Kidney capillary endothelial cell (primary cell): Measurements from ENCODE around the gene PRMT5.

Source experiments
- DNase-seq: peaks from one replicate; pipeline ENCODE4 v3.0.0-alpha.2; 2018; ENCODE audit warnings: low spot score

Gene PRMT5

DNA sequence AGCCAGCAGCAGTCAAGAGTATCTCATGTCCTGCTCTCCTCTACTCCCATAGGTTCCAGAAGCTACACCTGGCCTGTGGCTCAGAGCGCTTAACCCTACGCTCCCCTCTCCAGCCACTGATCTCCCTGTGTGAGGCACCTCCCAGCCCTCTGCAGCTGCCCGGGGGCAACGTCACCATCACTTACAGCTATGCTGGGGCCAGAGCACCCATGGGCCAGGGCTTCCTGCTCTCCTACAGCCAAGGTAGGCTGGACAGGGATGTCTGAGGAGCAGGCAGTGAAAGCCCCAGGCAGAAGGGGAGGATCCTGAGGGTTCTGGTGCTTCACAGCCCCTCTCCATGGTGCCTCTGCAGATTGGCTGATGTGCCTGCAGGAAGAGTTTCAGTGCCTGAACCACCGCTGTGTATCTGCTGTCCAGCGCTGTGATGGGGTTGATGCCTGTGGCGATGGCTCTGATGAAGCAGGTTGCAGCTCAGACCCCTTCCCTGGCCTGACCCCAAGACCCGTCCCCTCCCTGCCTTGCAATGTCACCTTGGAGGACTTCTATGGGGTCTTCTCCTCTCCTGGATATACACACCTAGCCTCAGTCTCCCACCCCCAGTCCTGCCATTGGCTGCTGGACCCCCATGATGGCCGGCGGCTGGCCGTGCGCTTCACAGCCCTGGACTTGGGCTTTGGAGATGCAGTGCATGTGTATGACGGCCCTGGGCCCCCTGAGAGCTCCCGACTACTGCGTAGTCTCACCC is 54.0 kb downstream of the PRMT5 start:
- no peak for DNase-seq

DNA sequence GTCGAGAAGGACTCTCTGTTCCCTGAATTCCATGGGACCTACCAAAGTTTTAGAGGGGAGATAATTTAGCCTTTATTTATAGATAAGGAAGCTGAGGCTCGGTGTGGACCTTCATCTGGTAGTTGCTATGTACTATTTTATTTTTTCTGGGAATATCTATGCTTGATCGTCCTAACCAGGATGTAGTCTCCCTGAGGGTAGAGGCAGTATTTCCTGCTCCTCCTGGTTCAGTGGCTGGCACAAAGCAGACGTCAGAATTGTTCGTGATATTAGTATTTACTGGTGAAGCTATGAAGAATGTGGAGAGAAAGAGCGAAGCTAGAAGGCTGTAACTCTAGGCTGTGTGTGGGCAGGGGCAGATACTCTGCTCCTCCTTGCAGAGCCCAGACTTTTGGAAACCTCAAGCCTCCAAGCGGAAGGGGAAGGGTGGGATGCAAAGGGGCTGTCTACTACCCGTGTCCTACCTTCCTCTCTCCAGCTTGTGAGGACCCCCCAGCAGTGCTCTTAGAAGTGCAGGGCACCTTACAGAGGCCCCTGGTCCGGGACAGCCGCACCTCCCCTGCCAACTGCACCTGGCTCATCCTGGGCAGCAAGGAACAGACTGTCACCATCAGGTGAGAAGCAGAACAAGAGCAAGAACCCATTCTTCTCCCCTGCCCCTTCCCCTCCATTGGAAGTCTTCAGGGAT is 56.2 kb downstream of the PRMT5 start:
- DNase-seq = no peak

DNA sequence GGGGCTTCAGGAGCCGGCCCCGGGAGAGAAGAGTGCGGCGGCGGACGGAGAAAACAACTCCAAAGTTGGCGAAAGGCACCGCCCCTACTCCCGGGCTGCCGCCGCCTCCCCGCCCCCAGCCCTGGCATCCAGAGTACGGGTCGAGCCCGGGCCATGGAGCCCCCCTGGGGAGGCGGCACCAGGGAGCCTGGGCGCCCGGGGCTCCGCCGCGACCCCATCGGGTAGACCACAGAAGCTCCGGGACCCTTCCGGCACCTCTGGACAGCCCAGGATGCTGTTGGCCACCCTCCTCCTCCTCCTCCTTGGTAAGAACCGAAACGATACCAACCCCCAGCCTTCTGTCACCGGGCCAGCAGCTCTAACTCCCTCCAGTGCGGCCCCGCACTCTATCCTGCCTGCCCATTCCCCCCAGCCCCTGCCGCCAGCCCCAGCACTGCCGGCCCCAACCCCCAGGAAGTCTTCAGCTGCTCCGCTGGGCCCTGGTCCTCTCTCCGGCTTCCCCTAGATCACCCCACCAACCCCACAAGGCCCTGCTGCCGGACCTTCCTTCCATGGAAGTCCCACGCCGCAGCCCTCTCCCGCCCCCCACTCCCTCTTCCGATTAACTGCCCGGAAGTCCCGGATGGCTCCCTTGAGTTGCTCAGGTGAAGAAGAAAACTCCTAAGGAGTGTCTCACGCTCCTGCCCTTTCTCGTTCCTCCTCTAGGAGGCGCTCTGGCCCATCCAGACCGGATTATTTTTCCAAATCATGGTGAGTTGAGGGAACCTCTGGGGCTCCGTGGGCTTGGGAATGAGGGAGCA is 56.9 kb downstream of the PRMT5 start:
- DNase-seq = peak; percentile 71

DNA sequence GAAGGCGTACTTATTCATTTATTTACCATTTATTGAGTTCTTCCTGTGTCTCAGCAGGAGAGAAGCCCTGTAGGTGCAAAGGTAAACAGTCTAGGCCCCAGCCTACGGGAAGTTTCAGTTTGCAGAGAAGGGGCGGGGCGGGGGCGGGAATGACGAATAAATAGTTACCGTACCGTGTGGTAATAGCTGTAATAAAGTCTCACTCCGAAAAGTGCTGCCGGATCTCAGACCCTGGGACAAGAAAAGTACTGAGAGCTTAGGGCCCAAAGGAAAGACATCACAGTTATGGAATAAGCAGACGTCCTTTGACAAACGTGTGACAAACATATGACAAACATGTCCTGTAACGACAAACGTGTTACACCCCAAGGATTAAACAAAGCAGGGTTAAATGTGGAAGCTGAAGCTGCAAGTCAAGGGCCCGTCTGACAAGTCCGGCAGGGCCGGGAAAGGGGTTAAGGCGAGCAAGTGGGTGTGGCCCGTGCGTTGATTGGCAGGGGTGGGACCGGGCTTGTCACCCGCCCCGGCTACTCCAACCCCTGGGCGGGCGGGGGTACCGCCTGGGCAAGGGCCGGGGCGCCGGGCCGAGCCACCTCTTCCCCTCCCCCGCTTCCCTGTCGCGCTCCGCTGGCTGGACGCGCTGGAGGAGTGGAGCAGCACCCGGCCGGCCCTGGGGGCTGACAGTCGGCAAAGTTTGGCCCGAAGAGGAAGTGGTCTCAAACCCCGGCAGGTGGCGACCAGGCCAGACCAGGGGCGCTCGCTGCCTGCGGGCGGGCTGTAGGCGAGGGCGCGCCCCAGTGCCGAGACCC is 57.7 kb downstream of the PRMT5 start, which contains the start of gene LRP10:
TSS of gene LRP10 (plus strand) at position 517 of the 809 bp plus-strand sequence. CDS start 564 bp downstream, outside the sequence.
- DNase-seq = peak; percentile 76

DNA sequence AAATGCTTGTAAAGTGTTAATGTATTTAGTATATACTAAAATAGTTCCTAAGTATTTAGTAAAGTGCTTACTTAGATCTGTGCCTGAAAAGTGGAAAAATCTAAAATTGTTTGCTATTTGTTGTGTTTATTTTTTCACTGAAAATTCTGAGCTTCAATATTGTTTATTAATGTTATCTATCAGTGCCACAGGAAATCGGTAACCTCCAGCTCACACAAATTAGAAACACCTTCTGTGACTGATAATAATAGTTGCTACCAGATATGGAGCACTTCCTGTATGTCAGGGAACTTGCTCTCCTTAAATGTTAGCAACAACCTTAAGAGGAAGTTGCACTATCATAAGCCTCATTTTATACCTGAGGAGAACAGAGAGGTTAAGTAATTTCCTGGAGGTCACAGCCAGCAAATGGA is 58.4 kb downstream of the PRMT5 start:
- no peak for DNase-seq
